Stomach (tissue), 4 donors: Measurements from ENCODE around the gene GNB5.

Source experiments
- EP300 ChIP-seq: sonication (generic); formaldehyde crosslinking; IDR thresholded peaks from one replicate; pipeline ENCODE4 v1.6.1; 2017; ENCODE audit warnings: antibody characterized with exemption
- POLR2A ChIP-seq, 4 donors: fragments of 450-650 bp; IDR thresholded peaks; one replicate each; pipeline ENCODE4 v1.6.1; 2016; ENCODE audit warnings: antibody characterized with exemption in 4 of 4, control low read depth in 2 of 4, mild to moderate bottlenecking in 1 of 4, moderate library complexity in 1 of 4
- POLR2AphosphoS5 ChIP-seq, 3 donors: sonication (generic); formaldehyde crosslinking; IDR thresholded peaks; one replicate each; pipeline ENCODE4 v1.6.1; 2016; ENCODE audit warnings: antibody characterized with exemption in 3 of 3
- TF ChIP-seq, protein P1 (sequence below), 7 experiments: fragments of 450-650 bp in 4 of 7; fragments of 200-600 bp in 3 of 7; sonication (generic) in 3 of 7; IDR thresholded peaks; one replicate each; pipeline ENCODE4 v1.5.1; 2016 to 2019; ENCODE audit warnings: antibody characterized with exemption in 7 of 7, control low read depth in 2 of 7, mild to moderate bottlenecking in 1 of 7

GRCh38 chr15:52078197-52078875 lies 112.9 kb downstream of the GNB5 start:
- TF ChIP-seq POLR2A (IDR thresholded peaks at IDR 0.05) (no peak), EP300 (no peak), POLR2AphosphoS5 (IDR thresholded peaks at IDR 0.05) (no peak)
- TF ChIP-seq, protein P1, sequence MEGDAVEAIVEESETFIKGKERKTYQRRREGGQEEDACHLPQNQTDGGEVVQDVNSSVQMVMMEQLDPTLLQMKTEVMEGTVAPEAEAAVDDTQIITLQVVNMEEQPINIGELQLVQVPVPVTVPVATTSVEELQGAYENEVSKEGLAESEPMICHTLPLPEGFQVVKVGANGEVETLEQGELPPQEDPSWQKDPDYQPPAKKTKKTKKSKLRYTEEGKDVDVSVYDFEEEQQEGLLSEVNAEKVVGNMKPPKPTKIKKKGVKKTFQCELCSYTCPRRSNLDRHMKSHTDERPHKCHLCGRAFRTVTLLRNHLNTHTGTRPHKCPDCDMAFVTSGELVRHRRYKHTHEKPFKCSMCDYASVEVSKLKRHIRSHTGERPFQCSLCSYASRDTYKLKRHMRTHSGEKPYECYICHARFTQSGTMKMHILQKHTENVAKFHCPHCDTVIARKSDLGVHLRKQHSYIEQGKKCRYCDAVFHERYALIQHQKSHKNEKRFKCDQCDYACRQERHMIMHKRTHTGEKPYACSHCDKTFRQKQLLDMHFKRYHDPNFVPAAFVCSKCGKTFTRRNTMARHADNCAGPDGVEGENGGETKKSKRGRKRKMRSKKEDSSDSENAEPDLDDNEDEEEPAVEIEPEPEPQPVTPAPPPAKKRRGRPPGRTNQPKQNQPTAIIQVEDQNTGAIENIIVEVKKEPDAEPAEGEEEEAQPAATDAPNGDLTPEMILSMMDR (IDR thresholded peaks at IDR 0.05), result no peak
